ENCODE data around the gene A1BG. TPM values are rescaled to one million over a fixed set of nuclear protein-coding genes. Genes with fewer than 3 reads are reported as not detected.

A1BG gene
- total and polyA plus RNA-seq, 2 experiments from 2014 or later = 35.9 to 108 TPM

DNA sequence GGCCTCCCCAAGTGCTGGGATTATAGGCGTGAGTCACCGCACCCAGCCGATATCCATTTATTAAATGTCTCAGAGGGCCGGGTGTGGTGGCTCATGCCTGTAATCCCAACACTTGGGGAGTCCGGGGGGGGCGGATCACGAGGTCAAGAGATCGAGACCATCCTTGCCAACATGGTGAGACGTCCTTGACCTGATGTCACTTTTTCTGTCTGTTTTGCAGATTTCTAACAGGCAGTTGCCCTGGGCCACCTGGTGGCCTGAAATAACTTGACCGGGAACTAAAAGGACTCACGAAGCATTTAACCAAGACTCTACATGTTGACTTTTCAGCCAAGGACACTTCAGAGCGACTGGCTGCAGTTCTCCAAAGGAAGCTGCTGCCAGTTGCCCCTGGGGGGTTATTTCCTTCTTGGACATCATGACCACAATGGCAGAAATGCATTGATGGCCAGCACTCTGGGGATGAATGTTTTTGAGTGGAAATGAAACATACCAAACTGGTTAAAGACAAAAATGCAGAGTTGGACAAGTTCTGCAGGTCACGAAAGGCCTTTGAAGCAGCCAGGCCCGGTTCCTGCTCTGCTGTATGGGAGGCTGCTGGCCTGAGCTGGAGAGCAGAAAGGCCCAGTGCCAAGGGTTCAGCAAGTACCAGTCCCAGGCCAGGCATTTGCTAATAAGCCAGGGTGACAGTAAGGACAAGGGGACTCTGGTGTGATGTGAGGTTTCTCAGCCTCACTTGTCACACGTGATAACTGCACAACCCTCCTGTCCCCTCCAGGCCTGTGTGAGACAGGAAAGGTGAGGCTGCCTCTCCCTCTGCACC lies 19.2 kb upstream of the A1BG start:
- Histone ChIP-seq H3K27me3 (no peaks in the 10 kb centered on the region), H3K36me3 (replicated peaks; ENCODE audit: insufficient read depth, low read depth) (no peaks in the 10 kb centered on the region), H4K20me1 (ENCODE audit: insufficient read depth, poor library complexity, severe bottlenecking) (no peaks in the 10 kb centered on the region), H3K9me2 (replicated peaks; ENCODE audit: insufficient read depth) (no peaks in the 10 kb centered on the region), H3K4me1 (ENCODE audit: insufficient read depth) (no peaks in the 10 kb centered on the region), H3K4me3 (no peak overlapping the region), H2AFZ (no peak overlapping the region), H3K79me2 (no peaks in the 10 kb centered on the region), H3K4me2 (no peak overlapping the region), H3K9me3 (ENCODE audit: low read depth) (no peaks in the 10 kb centered on the region), H3K27ac (no peak overlapping the region)
- DNase-seq (ENCODE audit: low spot score) = no peak
- 76% methylated on average over 15 of the region's 15 CpGs for WGBS (ENCODE audit: low lambda C conversion rate, missing lambda C conversion rate)
- TF ChIP-seq EZH2phosphoT487 (IDR thresholded peaks at IDR 0.05; ENCODE audit: low read depth, severe bottlenecking, unreplicated experiment) (no peak), EZH2 (IDR thresholded peaks at IDR 0.05; ENCODE audit: borderline replicate concordance) (no peak)
- TF ChIP-seq, protein P1, sequence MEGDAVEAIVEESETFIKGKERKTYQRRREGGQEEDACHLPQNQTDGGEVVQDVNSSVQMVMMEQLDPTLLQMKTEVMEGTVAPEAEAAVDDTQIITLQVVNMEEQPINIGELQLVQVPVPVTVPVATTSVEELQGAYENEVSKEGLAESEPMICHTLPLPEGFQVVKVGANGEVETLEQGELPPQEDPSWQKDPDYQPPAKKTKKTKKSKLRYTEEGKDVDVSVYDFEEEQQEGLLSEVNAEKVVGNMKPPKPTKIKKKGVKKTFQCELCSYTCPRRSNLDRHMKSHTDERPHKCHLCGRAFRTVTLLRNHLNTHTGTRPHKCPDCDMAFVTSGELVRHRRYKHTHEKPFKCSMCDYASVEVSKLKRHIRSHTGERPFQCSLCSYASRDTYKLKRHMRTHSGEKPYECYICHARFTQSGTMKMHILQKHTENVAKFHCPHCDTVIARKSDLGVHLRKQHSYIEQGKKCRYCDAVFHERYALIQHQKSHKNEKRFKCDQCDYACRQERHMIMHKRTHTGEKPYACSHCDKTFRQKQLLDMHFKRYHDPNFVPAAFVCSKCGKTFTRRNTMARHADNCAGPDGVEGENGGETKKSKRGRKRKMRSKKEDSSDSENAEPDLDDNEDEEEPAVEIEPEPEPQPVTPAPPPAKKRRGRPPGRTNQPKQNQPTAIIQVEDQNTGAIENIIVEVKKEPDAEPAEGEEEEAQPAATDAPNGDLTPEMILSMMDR (IDR thresholded peaks at IDR 0.05; ENCODE audit: poor library complexity) = no peak

DNA sequence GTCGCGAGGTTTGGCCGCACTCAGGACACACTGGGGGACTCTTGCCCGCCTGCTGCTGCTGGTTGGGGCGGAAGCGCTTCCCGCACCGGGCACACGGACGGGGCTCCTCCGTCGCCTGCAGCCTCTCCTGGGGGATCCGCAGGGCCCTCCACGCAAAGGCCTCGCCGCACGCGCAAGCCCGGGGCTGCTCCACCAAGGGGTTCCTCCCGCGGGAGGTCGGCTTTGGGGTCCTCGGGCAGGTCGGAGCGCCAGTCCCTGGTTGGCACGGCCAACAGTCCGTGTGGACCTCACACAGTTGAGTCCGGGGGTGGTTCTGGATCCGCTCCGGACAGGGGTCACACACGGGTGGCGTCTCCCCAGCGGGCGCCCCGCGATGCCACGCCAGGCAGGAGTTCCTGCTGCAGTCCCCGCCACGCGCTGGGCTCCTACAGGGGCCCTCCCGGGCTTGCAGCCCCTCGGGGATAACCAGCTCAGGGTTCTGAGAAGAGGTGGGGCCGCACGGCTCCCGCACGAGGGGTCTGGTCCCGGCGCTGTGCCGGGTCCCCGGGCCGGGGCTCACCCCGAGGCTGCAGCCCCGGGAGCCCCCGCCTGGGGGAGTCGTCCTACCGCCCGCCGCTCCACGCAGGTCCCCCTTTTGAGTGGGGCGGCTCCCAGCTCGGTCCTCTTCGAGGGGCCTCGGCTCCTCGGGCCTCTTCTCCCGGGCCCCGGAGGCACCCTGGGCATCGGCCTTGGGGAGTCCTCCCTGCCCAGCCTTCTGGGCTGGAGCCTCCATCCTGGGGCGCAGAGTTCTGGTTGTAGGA lies 15.5 kb upstream of the A1BG start:
- H3K9me2 ChIP-seq (replicated peaks; ENCODE audit: insufficient read depth) = no peaks in the 10 kb centered on the region
- H3K4me3 ChIP-seq = no peak overlapping the region
- DNase-seq (ENCODE audit: low spot score) = no peak
- no peaks in the 10 kb centered on the region for H3K36me3 ChIP-seq (replicated peaks; ENCODE audit: insufficient read depth, low read depth)
- no peaks in the 10 kb centered on the region for H3K79me2 ChIP-seq
- H2AFZ ChIP-seq = no peak overlapping the region
- H4K20me1 ChIP-seq (ENCODE audit: insufficient read depth, poor library complexity, severe bottlenecking) = no peaks in the 10 kb centered on the region
- no peak overlapping the region for H3K4me2 ChIP-seq
- H3K9me3 ChIP-seq (ENCODE audit: low read depth) = no peaks in the 10 kb centered on the region
- no peak overlapping the region for H3K27ac ChIP-seq
- no peaks in the 10 kb centered on the region for H3K27me3 ChIP-seq
- TF ChIP-seq, protein P1 (IDR thresholded peaks at IDR 0.05; ENCODE audit: poor library complexity) = no peak
- TF ChIP-seq EZH2 (IDR thresholded peaks at IDR 0.05; ENCODE audit: borderline replicate concordance) = no peak
- TF ChIP-seq EZH2phosphoT487 (IDR thresholded peaks at IDR 0.05; ENCODE audit: low read depth, severe bottlenecking, unreplicated experiment) = no peak
- WGBS (ENCODE audit: low lambda C conversion rate, missing lambda C conversion rate) = 97% methylated on average over 47 of the region's 68 CpGs
- no peaks in the 10 kb centered on the region for H3K4me1 ChIP-seq (ENCODE audit: insufficient read depth)

DNA sequence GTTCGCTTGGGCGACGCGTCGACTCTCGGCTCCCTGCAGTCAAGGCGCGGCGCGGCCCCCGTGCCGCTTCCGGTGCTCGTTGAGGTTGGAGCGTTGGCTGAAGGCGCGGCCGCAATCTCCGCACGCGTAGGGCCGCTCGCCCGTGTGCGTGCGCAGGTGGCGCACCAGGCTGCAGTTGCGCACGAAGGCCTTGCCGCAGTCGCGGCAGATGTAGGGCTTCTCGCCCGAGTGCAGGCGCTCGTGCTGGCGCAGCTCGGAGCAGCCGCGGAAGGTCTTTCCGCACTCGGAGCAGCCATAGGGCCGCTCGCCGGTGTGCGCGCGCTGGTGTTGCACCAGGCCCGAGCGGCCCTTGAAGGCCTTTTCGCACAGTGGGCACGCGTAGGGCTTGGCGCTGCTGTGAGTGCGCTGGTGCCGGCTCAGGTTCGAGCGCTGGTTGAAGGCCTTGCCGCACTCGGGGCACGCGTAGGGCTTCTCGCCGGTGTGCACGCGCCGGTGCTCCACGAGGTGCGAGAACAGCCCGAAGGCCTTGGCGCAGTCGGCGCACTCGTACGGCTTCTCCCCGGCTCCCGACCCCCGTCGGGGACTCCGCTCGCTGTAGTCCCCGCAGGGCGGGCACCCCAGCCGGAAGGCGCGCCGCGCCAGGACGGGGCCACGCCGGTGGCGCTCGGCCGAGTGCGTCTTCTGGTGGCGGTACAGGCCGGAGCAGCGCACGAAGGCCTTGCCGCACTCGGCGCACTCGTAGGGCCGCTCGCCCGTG lies 14.6 kb upstream of the A1BG start:
- no peaks in the 10 kb centered on the region for H3K36me3 ChIP-seq (replicated peaks; ENCODE audit: insufficient read depth, low read depth)
- TF ChIP-seq EZH2 (IDR thresholded peaks at IDR 0.05; ENCODE audit: borderline replicate concordance) (no peak), EZH2phosphoT487 (IDR thresholded peaks at IDR 0.05; ENCODE audit: low read depth, severe bottlenecking, unreplicated experiment) (no peak)
- TF ChIP-seq, protein P1 (IDR thresholded peaks at IDR 0.05; ENCODE audit: poor library complexity) = no peak
- H3K9me3 ChIP-seq (ENCODE audit: low read depth) = no peaks in the 10 kb centered on the region
- DNase-seq (ENCODE audit: low spot score) = no peak
- no peaks in the 10 kb centered on the region for H3K4me1 ChIP-seq (ENCODE audit: insufficient read depth)
- over 99% methylated on average over 78 of the region's 106 CpGs for WGBS (ENCODE audit: low lambda C conversion rate, missing lambda C conversion rate)
- no peaks in the 10 kb centered on the region for H3K9me2 ChIP-seq (replicated peaks; ENCODE audit: insufficient read depth)
- H3K79me2 ChIP-seq = no peaks in the 10 kb centered on the region
- no peaks in the 10 kb centered on the region for H4K20me1 ChIP-seq (ENCODE audit: insufficient read depth, poor library complexity, severe bottlenecking)
- no peak overlapping the region for H3K27ac ChIP-seq
- H3K27me3 ChIP-seq = no peaks in the 10 kb centered on the region
- no peak overlapping the region for H3K4me3 ChIP-seq
- no peak overlapping the region for H3K4me2 ChIP-seq
- no peak overlapping the region for H2AFZ ChIP-seq
